Erythroblast (primary cell): ENCODE measurements around the gene PLB1.

Experiments used
- GATA1 ChIP-seq: IDR thresholded peaks from 2 replicates; pipeline ENCODE4 v1.6.1; 2011; ENCODE audit warnings: low read depth, mild to moderate bottlenecking, control low read depth, low read length, moderate library complexity
- POLR2A ChIP-seq: IDR thresholded peaks from 2 replicates; pipeline ENCODE4 v1.6.1; 2011; ENCODE audit warnings: mild to moderate bottlenecking, low read length

DNA sequence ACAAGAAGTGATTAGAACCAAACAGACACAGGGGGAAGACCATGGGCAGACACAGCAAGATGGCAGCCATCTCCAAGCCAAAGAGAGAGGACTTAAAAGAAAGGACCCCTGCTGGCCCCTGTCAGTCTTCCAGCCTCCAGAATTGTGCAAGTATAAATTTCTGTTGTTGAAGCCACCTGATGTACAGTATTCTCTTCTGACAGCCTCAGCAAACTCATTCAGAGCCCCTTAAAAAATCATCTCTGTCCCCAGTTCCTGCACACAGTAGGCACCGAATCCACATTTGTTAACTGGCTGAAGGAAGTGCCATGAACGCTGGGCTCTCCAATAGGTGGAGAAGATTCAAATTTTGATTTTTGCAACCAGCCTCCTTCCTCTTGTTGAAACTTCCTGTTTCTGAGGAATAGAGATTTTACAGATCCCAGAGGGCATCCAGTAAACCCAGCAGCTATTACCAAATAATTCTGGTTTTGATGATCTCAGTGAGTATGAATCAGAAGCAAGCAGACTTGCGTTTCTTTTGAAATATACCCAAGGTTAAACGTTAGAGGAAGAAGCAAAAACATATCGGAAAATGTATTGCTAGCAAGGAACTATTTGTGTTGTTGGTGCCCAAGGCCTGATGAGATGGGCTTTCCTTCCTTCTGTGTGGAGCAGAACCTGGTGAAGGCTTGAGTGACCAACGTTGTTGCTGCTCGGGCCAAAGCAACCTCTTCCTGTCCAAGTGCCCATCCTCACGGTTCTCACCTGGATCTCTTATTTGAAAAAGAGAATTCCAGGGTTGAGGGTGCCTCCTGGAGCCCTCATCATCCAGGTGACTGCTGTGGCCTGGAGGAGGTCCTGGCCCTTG, 47.7 kb upstream of the PLB1 start:
- no peak for TF ChIP-seq POLR2A
- TF ChIP-seq GATA1 = no peak
